ENCODE measurements around the gene TMEM9.

TMEM9 gene

GRCh38 chr1:201093962-201094361 lies 60.3 kb downstream of the TMEM9 start:
- no peak for DNase-seq (ENCODE audit: low spot score)
- Histone ChIP-seq H3K27ac (no peak overlapping the region), H3K4me3 (no peak overlapping the region)
- TF ChIP-seq, protein P1, sequence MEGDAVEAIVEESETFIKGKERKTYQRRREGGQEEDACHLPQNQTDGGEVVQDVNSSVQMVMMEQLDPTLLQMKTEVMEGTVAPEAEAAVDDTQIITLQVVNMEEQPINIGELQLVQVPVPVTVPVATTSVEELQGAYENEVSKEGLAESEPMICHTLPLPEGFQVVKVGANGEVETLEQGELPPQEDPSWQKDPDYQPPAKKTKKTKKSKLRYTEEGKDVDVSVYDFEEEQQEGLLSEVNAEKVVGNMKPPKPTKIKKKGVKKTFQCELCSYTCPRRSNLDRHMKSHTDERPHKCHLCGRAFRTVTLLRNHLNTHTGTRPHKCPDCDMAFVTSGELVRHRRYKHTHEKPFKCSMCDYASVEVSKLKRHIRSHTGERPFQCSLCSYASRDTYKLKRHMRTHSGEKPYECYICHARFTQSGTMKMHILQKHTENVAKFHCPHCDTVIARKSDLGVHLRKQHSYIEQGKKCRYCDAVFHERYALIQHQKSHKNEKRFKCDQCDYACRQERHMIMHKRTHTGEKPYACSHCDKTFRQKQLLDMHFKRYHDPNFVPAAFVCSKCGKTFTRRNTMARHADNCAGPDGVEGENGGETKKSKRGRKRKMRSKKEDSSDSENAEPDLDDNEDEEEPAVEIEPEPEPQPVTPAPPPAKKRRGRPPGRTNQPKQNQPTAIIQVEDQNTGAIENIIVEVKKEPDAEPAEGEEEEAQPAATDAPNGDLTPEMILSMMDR (IDR thresholded peaks at IDR 0.05): no peak

- no peak for DNase-seq (ENCODE audit: low spot score)
- H3K27ac ChIP-seq: no peak overlapping the region
- no peak overlapping the region for H3K4me3 ChIP-seq
- TF ChIP-seq, protein P1 (IDR thresholded peaks at IDR 0.05): no peak
These were observed 60.7 kb downstream of the TMEM9 start for GRCh38 chr1:201093561-201093960.

DNA sequence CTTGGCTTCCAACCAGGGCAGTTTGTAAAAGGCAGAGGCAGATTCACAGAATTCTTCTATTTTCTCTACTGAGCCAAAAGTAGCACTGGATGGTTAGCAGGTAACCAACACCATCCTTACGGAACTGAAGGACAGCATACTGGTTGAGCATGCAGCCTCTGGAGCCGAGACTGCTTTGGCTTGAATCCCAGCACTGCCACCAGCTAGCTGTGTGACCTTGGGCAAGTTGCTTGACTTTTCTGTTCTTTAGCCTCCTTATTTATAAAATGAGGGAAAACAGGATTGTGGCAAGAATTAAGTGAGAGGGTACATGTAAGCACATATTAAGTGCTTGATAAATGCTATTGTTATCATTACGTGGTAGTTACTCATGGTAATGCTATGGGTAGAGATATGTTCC lies 61.5 kb downstream of the TMEM9 start:
- DNase-seq (ENCODE audit: low spot score): no peak
- H3K27ac ChIP-seq: no peak overlapping the region
- H3K4me3 ChIP-seq: no peak overlapping the region
- TF ChIP-seq, protein P1 (IDR thresholded peaks at IDR 0.05): no peak

- DNase-seq (ENCODE audit: low spot score): no peak
- H3K4me3 ChIP-seq: no peak overlapping the region
- H3K27ac ChIP-seq: no peak overlapping the region
- TF ChIP-seq, protein P1 (IDR thresholded peaks at IDR 0.05): no peak
These were observed 63.0 kb downstream of the TMEM9 start for GRCh38 chr1:201091256-201091655.

GRCh38 chr1:201090541-201090940 lies 63.7 kb downstream of the TMEM9 start:
- TF ChIP-seq, protein P1 (IDR thresholded peaks at IDR 0.05): no peak
- H3K27ac ChIP-seq: no peak overlapping the region

GRCh38 chr1:201089596-201089995 lies 64.7 kb downstream of the TMEM9 start:
- TF ChIP-seq, protein P1 (IDR thresholded peaks at IDR 0.05): no peak
- DNase-seq (ENCODE audit: low spot score): no peak
- Histone ChIP-seq H3K27ac (no peak overlapping the region), H3K4me3 (no peak overlapping the region)

More at GRCh38 chr1:201090541-201090940, 63.7 kb downstream of the TMEM9 start:
- no peak for DNase-seq (ENCODE audit: low spot score)
- H3K4me3 ChIP-seq: no peak overlapping the region

DNA sequence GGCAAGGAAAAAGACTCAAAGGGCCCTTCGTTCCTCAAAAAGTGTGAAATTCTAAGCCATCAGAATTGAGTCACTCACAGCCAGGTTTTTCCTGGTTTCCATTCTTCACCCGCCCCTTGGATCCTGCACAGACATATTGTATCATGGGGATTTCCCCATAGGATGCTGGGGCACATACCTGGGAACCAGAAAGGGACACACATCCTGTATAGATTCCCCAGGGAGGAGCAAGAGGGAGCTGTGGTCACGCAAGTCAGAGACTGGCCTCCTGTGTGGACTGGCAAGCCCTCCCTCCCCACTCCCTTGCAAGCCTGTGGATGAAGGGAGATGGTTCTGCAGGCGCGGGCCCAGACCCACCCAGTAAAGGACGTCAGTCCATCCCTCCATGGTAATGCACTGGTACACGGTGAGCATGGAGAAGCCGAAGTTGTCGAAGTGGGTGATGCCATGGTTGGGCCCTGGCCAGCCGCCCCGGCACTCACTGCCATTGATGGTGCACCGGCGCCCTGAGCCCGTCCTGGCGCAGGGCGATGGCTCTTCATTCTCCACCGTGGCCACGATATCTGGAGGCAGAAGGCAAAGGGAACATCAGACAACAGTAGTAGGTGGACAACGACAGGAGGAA lies 65.3 kb downstream of the TMEM9 start:
- TF ChIP-seq, protein P1 (IDR thresholded peaks at IDR 0.05): no peak
- no peak overlapping the region for H3K4me3 ChIP-seq
- H3K27ac ChIP-seq: no peak overlapping the region
- DNase-seq (ENCODE audit: low spot score): no peak

All from coronary artery (tissue), 2 donors.